ENCODE measurements around the gene TP73.
A peak's percentile ranks its signal among the peaks of the same experiment; 100 is the strongest.

Gene TP73

DNA sequence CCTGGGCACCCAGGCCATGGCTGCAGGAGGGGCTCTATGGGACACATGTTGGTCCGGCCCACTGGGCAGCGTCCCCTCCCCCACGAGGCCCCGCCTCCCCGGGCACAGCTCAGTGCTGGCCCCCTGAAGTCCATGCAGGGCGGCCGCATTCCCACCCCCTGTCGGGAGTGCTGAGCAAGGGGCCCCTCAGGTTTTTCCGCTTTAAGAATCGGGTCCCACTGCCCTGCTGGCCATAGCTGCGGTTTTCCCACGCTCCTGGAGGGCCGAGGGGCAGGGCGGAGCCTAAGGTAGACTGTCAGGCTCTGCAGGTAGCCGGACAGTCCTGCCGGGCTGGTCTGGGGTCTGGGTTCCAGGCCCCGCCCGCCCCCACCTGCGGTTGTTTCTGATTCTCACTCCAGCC is 56.5 kb downstream of the TP73 start:
- no peak for DNase-seq (ENCODE audit: low spot score)

DNA sequence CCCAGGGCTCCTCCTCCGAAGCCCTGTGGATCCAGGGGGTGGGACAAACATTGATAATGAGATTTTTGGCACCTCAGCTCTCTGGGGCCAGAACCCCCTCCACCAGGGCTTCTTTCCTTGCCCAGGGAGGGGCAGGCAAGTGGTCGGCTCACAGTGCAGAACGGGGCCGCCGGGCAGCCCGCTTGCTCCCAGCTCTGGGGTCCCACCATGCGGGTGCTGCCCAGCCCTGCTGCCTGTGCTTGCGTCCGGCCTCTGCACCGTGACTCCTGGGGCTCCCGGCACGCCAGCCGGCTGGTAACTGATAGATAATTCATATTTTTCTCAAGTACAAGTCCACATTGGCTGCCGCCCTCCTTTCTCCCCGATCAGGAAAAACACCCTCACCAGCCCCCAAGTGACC is 57.9 kb downstream of the TP73 start:
- no peak for DNase-seq (ENCODE audit: low spot score)

DNA sequence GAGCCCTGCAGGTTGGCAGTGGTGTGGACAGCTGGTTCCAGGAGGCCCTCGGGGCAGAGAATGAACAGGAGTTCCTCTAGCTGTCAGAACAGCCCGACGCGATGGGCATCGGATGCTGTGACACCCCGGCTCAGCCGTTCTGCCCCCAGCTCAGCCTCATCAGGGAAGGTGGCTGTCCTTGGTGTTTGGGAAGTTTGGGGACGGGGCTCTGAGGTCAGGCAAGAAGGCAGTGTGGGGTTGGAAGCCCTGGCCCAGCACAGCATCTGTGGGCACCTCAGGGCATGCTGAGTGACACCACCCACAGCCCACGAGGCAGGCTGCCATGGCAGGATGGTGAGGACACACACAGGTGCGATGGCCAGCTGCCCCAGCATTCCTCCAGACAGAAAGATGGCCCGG is 59.1 kb downstream of the TP73 start:
- no peak for DNase-seq (ENCODE audit: low spot score)

DNA sequence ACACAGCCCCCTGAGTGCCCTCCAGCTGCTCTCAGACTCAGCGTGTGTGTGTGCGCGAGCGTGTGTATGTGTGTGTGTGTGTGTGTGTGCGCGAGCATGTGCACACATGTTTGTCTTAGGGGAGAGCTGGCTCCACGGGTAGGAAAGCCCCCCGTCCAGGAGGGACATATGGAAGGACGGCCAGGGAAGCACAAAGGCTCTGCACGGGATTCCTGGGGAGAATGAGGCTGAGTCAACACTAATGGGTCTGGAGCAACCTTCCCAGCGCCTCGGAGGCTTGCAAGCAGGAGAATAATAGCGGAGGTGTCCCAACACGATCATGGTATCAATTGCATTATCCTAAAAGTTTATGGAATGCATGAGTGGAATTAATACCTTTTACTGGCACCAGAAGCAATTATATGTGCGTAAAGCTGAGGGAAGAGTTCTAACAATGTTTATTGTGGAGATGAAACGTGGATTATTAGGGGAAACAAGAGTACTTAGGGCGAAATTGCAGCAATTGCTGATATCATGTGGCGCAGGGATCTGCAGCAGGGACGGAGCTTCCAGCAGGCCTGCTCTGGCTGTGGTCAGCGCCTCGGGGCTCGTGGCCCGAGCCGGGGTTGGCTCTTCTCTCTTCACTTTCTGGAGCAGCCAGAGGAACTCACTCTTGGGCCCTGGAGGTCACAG is 59.6 kb downstream of the TP73 start:
- DNase-seq (ENCODE audit: low spot score), result no peak

DNA sequence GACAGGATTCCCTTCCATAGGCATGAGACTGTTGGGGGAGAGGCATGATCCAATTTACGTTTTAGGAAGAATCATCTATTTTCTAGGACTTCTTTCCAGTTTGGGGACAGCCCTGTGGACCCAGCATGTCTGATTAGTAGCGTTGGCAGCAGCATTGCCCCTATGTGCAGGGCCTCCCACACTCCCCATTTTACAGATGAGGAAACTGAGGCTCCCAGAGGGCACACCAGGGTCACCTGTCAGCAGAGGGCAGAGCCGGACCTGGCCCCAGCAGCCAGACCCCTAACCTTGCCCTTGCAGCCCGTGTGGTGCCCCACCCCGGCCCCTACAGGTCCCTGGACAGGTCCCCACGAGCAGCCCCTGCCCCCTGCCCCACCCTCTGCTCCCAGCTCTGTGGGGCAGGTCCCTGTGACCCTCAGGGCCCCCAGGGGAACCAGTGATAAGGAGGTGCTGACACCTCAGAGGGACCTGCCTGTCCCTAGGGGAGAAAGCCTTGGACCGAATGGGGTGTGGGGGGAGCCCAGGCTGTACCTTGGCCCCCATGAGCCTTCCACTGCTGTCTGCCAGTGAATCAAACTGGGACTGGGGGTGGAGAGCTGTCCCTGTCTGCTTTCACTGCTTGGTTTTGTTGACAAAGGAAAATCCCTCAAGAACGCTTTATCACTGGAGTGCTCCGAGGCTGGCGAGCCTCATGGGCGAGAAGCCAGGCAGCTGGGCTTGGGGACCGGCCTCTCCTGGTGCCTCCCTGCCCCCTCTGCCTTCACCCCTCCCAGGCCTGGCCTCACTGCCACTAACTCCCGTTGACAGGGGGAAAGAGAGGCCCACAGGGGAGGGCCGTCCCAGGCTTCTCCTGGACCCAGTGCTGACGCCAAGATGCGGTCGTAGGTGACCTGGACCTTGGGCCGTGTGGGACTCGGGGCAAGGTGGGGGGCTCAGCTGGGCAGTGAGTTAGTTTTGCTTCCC is 60.5 kb downstream of the TP73 start:
- DNase-seq (ENCODE audit: low spot score), result no peak

DNA sequence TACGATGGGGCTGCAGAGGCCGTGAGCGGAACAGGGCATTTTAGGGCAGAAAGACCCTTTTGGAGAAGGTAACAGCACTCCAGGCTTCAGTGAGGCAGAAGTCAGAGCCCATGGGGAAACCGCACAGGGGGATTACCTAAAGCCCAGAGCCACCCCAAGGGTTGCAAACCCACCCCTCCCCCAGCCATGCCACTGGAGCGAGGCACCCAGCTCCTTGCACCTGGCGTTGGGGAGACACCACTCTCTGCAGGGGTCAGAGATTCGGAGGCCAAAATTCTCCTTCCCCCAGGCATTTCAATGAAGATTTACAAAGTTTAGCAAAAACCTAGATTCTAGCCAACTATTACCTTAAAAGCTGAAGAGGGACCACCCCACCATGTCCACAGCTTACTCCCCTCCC is 61.5 kb downstream of the TP73 start:
- no peak for DNase-seq (ENCODE audit: low spot score)

DNA sequence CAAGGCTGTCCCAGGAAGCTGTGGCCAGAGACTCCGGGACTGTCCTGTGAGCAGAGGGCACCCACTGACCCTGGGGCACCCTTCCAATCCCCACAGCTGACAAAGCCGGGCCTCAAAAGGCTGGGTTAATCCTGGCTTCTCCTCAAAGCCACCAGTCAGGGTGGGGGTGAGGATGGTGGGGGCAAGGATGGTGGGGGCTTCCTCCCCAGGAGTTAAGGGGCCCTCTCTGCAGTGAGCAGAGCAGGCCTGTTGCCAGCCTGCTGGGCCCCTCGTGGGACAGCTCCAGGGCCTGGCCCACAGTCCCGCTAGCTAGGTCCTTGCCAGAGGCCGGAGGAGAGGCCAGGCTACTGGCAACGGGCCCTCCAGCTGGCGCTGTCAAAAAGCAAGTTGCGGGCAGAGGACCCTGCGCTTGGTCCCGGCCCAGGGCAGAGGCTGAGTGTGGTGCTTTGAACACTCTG is 62.0 kb downstream of the TP73 start:
- DNase-seq (ENCODE audit: low spot score), result no peak

DNA sequence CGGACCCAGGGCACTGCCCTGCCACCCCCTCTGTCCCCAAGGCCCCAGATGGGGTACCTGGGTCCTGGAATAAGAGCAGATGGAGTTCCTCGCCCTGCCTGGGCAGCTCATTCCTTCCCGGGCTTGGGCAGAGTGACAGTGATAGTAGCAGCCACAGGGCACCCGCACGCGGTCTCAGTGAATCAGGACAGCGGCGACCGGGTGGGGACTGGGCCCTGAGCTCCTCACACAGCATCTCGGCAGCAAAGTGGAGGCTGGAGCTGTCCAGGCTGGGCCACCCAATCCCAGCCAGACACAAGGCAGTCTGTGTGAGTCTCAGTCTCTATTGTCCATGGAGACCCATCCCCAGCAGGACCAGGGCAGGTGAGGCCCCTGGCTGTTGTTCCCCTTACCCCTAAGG is 62.5 kb downstream of the TP73 start:
- no peak for DNase-seq (ENCODE audit: low spot score)

DNA sequence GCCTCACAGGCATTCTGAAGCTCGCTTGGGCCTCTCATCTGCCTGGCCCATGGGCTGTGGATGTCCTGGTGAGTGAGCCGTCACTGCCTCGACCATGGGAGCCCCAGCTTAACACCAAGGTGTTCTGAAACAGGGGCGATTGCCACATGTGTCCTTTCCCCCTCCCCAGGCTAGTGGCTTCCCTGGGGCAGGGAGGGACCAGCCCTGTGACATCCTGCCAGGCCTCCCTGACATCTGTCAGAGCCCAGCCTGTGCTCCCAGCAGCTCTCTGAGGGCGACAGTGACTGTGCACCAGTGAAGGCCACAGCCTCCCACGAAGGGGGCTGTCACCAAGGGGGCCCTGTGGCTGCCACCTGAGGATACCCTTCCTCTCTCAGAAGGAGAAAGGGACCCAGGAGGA is 64.0 kb downstream of the TP73 start:
- DNase-seq (ENCODE audit: low spot score), result no peak

DNA sequence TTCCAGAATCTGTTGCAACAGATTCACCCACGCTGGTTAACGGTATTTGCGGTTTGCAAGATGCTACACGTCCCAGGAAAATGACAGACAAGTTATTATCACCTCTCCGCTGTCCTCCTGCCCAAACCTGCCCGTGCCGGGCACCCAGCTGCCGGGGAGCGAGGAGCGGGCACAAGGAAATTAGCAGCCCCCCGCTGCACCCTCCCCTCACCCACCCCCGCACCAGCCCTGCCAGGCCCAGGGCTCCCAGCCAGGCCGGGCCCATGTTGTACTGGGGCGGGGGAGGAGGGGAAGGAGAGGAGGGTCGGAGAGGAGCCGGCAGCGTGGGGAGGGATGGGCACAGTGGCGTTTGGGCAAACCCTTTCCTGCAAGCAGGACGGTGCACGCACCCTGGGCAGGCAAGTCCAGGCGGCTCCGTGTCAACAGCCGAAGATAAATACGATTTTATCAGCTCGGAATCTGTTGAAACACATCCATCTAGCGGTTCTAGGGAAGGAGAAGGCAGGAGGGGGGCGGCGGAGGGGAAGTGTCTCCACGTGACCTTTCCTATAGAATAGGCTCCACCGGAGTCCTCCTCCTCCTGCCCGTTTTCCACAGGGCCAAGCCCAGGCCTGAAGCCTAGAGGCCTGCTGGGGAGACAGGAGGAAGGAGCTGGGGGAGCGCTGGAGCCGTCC is 64.9 kb downstream of the TP73 start:
- DNase-seq (ENCODE audit: low spot score), result no peak

DNA sequence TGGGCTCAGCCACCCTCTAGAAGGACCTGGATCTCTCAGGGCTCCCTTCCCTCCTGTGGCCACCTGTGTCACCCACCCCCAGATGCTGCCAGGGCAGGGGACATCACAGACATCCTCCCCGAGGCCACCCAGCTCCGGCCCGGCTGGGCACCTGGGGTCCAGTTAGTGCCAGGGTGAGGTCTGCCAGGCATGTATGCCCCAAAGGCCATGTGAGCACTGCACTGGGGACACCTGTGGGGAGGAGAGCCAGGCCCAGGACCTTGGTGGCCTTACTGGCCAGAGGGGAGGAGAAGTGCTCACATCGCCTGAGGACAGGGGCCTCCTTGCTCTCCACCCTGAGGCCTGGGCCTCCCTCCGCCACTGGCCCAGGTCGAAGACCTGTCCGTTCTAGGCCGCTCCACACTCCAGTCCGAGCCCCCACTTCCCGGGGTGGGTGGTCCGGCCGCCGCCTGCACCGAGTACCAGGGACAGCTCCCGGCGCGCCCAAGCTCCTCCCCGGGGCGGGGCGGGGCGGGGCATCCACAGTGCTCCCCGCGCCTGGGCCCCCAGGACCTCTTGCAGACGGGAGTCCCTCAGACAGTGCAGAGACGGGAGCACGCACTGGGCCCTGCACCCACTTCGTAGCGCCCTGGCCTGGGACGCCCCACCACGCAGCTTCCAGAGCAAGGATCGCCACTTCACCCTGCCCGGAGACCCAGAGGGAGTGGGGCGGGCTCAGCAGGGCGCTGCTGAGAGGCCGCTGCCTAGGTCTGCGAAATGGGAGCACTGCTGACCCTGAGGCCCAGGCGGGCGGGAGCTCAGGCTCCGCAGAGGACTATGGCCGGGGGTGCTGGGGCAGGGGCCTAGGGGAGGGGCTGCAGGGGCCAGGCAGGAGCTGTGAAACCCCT is 65.6 kb downstream of the TP73 start:
- DNase-seq (ENCODE audit: low spot score), result no peak

DNA sequence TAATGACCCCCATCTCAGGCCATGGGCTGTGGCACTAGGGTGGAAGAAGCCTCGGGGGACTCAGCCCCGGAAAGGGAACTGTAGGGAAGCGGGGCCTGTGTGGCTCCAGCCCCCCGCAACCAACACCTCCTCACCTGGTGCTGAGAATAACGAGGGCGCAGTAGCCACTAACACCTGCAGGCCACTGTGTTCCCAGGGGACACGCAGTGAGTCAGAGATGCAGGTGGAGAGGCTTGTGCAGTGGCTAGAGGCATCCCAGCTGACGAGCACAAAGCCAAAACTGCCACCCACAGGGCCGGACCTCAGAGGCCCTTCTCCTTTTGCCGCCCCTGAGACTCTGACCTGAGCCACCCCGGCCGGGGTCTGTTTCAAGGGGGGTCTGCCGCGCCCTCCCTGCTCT is 66.4 kb downstream of the TP73 start:
- no peak for DNase-seq (ENCODE audit: low spot score)

DNA sequence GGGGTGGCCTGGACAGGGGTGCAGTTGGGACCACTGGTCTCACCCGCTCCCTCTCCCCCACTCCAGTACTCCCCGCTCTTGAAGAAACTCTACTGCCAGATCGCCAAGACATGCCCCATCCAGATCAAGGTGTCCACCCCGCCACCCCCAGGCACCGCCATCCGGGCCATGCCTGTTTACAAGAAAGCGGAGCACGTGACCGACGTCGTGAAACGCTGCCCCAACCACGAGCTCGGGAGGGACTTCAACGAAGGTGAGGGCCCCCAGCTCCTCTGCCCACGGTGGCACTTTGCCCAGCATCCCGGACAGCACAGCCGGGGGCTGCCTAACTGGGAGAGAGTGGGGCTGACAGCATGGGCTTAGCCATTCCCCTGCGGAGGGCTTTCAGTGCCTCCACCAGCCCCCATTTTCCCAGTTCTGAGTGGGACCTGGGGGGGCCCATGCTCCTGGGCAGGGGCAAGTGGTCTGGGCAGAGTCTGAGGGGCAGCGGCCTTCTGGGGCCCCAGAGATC is 69.7 kb downstream of the TP73 start:
- no peak for DNase-seq (ENCODE audit: low spot score)

DNA sequence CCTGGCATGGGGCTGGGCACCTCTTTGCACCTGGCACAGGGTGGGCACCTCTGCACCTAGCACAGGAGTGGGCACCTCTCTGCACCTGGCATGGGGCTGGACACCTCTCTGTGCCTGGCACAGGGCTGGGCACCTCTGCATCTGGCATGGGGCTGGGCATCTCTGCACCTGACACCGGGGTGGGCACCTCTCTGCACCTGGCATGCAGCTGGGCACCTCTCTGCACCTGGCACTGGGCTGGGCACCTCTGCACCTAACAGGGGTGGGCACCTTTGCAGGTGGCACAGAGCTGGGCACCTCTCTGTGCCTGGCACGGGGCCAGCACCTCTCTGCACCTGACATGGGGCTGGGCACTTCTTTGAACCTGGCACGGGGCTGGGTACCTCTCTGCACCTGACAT is 70.5 kb downstream of the TP73 start:
- DNase-seq (ENCODE audit: low spot score), result no peak

DNA sequence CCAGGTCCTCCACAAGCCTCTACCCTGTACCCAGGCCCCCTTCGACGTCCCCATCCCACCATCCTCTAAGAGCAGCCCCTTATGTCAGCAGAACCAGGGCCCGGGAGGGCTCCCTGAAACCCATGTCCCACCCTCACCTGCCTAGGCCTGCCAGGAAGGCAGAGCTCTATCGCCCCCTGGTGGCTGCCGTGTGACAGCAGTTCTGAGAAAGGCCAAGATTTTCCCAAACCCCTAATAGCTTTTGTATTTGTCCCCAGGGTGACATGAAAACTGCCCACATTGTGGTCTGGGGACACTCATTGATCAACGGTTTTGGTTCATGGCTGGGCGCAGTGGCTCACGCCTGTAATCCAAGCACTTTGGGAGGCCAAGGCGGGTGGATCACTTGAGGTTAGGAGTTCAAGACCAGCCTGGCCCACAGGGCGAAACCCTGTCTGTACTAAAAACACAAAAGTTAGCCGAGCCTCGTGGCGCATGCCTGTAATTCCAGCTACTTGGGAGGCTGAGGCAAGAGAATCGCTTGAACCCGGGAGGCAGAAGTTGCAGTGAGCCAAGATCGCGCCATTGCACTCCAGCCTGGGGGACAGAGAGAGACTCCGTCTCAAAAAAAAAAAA is 72.2 kb downstream of the TP73 start:
- peak; percentile 78 for DNase-seq (ENCODE audit: low spot score)

DNA sequence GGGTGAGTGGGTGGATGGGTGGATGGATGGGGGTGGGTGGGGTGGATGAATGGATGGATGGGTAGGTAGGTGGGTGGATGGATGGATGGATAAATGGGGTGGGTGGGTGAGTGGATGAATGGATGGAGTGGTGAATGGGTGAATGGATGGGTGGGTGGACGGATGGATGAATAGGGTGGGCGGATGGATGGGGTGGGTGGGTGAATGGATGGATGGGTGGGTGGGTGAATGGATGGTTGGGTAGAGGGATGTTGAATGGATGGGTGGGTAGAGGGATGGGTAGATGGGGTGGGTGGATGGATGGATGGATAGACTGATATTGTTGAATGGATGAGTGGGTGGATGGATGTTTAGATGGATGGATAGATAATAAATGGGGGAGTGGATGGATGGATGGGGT is 73.0 kb downstream of the TP73 start:
- no peak for DNase-seq (ENCODE audit: low spot score)

DNA sequence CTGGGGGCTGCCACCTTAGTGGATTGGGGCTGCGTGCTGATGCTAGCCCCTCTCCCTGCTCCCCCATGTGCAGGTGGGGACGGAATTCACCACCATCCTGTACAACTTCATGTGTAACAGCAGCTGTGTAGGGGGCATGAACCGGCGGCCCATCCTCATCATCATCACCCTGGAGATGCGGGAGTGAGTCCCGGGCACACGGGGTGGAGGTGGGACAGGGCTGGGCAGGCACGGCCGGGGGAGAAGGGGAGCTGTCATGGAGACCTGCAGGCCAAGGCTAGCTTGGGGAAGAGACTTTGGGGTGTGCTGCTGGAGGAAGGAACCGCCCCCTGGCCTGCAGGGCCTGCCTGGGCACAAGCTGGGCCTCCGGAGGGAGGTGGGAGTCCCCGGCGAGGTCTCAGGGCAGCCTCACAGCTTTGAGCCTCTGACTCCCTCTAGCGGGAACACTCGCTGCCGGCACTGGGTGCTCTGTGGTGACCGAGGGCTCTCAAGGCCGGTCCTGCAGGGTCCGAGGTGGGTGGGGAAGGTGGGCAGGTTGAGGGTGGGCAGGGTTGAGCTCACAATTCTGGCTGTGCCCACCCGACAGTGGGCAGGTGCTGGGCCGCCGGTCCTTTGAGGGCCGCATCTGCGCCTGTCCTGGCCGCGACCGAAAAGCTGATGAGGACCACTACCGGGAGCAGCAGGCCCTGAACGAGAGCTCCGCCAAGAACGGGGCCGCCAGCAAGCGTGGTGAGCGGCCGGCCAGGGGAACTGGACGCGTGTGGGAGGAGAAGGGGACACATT is 74.9 kb downstream of the TP73 start:
- no peak for DNase-seq (ENCODE audit: low spot score)

DNA sequence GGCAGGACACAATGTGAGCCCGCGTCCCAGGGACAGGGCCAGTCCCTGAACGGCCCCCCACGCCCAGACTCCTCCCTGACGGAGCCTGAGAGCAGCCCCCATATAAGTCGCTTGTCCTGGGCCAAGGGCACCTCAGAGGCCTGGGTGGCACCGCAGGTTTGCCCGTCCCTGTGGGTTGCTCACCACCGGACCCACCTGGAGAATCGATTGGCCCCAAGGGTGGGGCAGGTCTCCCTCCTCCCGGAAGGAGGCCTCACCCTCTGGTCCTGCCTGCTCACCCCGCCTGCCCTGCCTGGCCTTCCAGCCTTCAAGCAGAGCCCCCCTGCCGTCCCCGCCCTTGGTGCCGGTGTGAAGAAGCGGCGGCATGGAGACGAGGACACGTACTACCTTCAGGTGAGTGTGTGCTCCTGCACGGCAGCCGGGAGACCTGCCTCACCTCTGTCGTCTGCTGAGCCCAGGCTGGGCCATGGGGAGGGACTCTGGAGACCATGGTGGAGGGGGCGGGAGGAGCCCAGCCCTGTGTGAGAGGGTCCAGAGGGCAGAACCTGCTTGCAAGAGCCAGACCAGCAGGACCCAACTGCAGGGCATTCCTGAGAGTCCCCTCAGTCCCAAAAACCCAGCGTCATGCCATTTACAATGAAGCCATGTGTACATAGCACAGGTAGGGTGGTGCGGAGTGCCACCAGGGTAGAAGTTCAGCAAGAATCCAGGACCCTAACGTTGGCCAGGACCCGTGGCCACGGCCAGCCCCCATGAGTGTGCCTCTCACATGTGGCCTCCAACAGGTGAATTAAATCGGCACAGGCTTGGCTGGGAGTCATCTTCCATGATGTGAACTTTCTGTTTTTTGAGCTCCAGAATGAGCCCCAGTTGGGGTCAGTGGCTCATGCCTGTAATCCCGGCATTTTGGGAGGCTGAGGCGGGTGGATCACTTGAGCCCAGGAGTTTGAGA is 75.8 kb downstream of the TP73 start:
- DNase-seq (ENCODE audit: low spot score), result no peak

All from hematopoietic multipotent progenitor cell treated with erythropoietin and hydrocortisone succinate and interleukin-3 and kit ligand, for 17 days (in vitro differentiated cells).